CD4-positive, alpha-beta T cell treated with Interleukin-6 at 100 ng/mL for 8 hours (primary cell): ENCODE measurements around the gene FAM83F.

Experiments
- DNase-seq: peaks from one replicate; pipeline ENCODE4 v3.0.0-alpha.2; 2020; ENCODE audit warnings: mixed read lengths, low spot score

The FAM83F gene

GRCh38 chr22:39994041-39994565 lies 651 bp upstream of the FAM83F start:
- DNase-seq = peak; percentile 21

GRCh38 chr22:39995393-39996252 lies 869 bp downstream of the FAM83F start:
- no peak for DNase-seq

DNA sequence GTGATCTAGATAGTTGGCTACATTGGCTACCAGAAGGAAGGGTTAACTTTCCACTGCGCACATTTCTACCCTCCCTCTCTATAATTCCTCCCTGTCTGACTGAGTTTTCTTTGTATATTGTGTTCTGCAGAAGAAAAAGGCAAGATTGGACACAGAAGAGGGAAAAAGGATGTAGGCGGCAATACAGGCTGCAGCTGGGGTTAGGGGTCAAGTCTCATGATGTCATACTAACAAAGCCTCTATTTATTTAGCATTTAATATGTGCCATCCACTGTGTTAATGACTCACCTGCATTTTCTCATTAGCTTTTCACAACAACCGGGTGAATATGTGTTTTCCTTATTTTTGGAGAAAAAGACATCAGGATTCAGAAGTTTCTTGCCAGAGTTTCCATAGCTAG lies 2.0 kb downstream of the FAM83F start:
- DNase-seq = no peak

- DNase-seq = no peak
Measured at GRCh38 chr22:39997421-39997820, 2.7 kb downstream of the FAM83F start.

- DNase-seq = no peak
Measured at GRCh38 chr22:39997939-39998726, 3.4 kb downstream of the FAM83F start.

DNA sequence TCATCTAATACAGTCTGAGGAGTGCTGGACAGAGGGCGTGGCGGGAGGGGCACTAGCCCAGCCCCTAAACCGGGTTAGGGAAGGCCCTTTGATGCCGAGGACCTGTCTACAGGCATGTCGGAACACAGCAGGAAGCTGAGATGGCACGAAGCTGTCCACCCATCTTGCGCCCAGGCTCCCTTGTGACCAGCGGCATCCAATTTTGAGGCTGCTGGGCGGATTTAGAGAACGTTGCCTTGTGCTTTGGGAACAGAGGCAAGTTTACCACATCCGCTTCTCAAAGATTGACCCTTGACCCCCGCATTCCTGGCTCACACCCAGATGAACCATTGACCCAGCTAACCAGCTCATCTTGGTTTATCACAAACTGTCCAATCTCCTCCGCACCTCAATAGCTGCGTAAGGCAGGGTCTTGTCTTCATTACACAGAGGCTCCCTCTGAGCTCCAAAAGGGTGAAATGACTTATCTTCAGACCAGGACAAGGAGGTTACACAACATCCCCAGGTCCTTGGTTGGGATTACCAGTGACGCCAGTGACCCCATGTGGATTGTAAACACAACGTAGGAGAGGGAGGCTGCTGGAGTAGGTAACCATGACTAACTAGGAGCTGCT lies 4.5 kb downstream of the FAM83F start:
- DNase-seq = no peak

GRCh38 chr22:40000171-40000570 lies 5.4 kb downstream of the FAM83F start:
- no peak for DNase-seq

GRCh38 chr22:40001106-40001505 lies 6.4 kb downstream of the FAM83F start:
- DNase-seq = no peak

DNA sequence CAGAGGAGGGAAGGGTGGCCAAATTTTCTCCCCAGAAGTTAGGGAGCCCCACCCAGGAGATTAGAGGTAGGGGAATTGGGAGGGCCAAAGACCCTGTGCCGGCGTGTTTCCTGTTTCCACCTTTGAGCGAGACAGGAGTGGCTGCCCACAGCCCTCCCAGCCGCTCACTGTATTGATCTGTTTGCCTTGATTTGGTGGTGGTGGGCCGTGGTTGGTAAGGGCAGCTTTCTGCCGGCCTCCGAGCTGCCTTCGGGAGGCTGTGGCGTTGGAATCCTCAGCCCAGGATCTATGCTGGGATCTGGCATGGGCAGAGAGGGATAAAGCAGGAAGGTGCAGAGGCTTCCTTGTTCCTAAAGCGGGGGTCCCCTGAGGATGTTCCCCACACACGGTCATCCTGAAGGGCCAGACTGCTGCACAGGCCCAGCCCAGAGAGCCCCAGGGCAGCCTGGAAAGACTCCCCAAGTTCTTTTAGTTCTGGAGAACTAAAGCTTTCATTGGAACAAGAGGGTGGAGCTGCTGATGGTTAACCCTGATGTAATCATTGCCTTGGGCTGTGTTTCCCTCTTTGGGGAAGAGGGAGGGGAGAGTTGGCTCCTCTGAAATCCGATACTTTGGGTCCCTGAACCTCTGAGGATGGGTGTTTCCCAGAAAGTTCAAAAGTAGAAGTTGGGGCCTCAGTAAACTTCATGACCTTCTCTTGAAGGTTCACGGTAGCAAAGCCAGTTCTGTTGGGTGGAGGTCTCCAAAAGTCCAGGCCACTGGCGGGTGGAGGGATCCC lies 7.2 kb downstream of the FAM83F start:
- no peak for DNase-seq

DNA sequence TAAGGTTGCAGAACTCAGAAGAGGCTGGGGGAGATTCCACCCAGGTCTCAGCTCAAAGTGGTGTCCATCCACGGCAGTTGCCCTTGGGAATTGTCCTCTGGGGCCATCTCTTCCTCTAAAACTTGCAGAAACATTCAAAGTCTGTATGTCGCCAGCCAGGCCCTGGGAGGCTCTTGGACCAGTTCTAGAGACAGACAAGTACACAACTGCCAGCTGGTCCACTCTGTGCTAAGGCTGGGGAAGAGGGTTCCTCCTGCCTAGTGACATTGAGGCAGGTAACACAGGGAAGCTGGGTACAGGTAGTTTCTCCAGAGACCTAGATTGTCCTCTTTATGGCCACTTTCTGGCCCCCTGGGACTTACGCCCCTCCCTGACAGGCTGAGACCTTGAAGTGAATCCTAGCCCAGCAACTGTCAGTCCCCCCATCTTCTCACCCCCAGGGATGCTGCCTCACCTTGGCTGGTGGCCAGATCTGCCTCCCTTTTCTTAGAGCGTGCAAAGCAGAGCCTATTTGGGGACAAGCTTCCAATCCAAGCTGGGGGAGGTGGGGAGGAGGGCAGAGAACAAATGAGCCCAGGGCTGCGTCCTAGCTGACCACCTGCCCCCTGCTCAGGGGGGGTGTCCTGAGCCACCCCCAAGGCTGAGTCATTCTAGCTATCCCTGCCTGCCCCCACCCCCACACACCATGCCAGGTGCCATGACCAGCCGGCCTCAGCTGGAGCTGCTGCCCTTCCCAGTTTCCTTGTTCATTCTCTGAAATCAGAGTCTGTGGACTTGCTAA lies 8.4 kb downstream of the FAM83F start:
- no peak for DNase-seq

GRCh38 chr22:40004836-40005235 lies 10.1 kb downstream of the FAM83F start:
- DNase-seq = no peak

- DNase-seq = no peak
Measured at GRCh38 chr22:40006641-40007040, 11.9 kb downstream of the FAM83F start.

GRCh38 chr22:40007853-40008710 lies 13.3 kb downstream of the FAM83F start:
- DNase-seq = no peak

GRCh38 chr22:40008726-40009291 lies 14.1 kb downstream of the FAM83F start:
- DNase-seq = no peak

GRCh38 chr22:40009292-40009774 lies 14.6 kb downstream of the FAM83F start:
- no peak for DNase-seq

DNA sequence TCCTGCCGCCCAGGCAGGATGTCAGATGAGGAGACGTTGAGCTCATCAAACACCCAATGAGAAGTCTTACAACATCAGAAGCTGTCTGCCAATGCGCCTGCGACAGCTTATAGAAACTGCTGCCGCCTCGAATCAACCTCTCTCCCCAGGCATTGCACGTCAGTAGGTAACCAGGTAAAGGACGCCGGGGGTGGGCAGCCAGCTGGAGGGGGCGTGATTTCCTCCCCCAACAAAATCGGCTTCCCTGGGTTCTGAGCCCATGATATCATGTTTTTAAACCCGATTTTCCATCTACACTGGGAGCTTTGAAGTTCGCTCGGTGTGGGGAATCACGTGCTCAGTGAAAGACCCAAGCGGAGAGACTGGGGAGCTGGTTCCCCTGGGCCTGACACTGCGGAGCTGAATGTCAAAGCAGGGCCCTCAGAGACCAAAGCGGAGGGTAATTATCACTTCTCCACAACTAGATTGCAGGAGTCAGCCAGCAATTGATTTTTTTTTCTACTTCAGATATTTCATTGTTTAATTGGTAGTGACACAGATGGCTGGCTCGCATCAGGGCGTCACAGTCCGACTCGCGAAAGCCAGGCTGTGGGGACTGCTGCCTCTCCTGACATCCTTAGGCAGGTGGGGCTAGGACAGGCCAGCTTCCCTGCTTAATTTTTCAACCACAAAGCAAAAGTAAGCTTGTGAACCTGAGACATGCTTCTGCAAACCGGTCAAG lies 15.4 kb downstream of the FAM83F start:
- peak; percentile 36 for DNase-seq

- no peak for DNase-seq
Measured at GRCh38 chr22:40010746-40011145, 16.0 kb downstream of the FAM83F start.

GRCh38 chr22:40014667-40015248 lies 20.0 kb downstream of the FAM83F start:
- no peak for DNase-seq
